Gastrocnemius medialis (tissue), 4 donors: Measurements from ENCODE around the gene GJC2. TPM values are rescaled to one million over a fixed set of nuclear protein-coding genes. Genes with fewer than 3 reads are reported as not detected.
A peak's percentile ranks its signal among the peaks of the same experiment; 100 is the strongest.

ENCODE experiments used
- ATAC-seq, 2 donors: fragments of 150-250 bp; one replicate each; pipeline ENCODE4 v1.9.1; 2016
- DNase-seq, 2 donors: peaks; one replicate each; pipeline ENCODE4 v3.0.0-alpha.2; 2019
- H3K27ac ChIP-seq, 4 donors: fragments of 200-600 bp; sonication (generic); 1 replicate in 1 of 4; 2 replicates in 3 of 4; pipeline ENCODE4 v1.5.1; 2016 to 2018; ENCODE audit warnings: mild to moderate bottlenecking in 2 of 4, moderate library complexity in 1 of 4
- H3K27me3 ChIP-seq, 3 donors: fragments of 200-600 bp; sonication (generic) in 2 of 3; 1 replicate in 1 of 3; 2 replicates in 2 of 3; pipeline versions ENCODE4 v1.5.1 to v1.6.0; 2016 to 2019; ENCODE audit warnings: mild to moderate bottlenecking in 1 of 3, moderate library complexity in 1 of 3
- H3K36me3 ChIP-seq, 2 donors: fragments of 200-600 bp; sonication (generic) in 1 of 2; one replicate each; pipeline ENCODE4 v1.5.1; 2017 to 2018
- H3K4me1 ChIP-seq, 2 donors: fragments of 200-600 bp; sonication (generic) in 1 of 2; one replicate each; pipeline ENCODE4 v1.5.1; 2016 to 2017; ENCODE audit warnings: mild to moderate bottlenecking in 2 of 2
- H3K4me3 ChIP-seq, 4 donors: fragments of 200-600 bp; sonication (generic) in 3 of 4; 1 replicate in 1 of 4; 2 replicates in 3 of 4; pipeline ENCODE4 v1.5.1; 2016 to 2019; ENCODE audit warnings: mild to moderate bottlenecking in 2 of 4
- H3K9me3 ChIP-seq, 3 donors: fragments of 200-600 bp; sonication (generic) in 2 of 3; 1 replicate in 1 of 3; 2 replicates in 2 of 3; pipeline ENCODE4 v1.5.1; 2016 to 2019
- POLR2A ChIP-seq, 2 donors: fragments of 450-650 bp; IDR thresholded peaks; one replicate each; pipeline ENCODE4 v1.6.1; 2017; ENCODE audit warnings: antibody characterized with exemption in 2 of 2, mild to moderate bottlenecking in 2 of 2, moderate library complexity in 2 of 2
- in situ Hi-C, 4 donors: fragments of 200-750 bp; cut with MboI; loops; one replicate each; pipeline versions ENCODE4 v1.15.0 to v1.8.0; 2017; ENCODE audit warnings: low sequenced_read_pairs in 4 of 4
- intact Hi-C: fragments of 100-400 bp; cut with DNase I; formaldehyde crosslinking; loops from one replicate; pipeline ENCODE4 v1.15.1; 2023; ENCODE audit warnings: low total_unique reads
- total RNA-seq, 4 donors: library from RNA; depleted of rRNA; stranded (reverse); fragments of >200 nt; gene quantifications; one replicate each; pipeline versions ENCODE4 v1.1.0 to v1.2.3, GENCODE V29; 2016
- TF ChIP-seq, protein P1 (sequence below), 5 experiments: fragments of 450-650 bp in 3 of 5; fragments of 200-600 bp in 2 of 5; sonication (generic) in 2 of 5; IDR thresholded peaks in 4 of 5; conservative IDR thresholded peaks in 1 of 5; 1 replicate in 4 of 5; 2 replicates in 1 of 5; pipeline ENCODE4 v1.5.1; 2016 to 2019; ENCODE audit warnings: antibody characterized with exemption in 5 of 5, mild to moderate bottlenecking in 3 of 5, moderate library complexity in 3 of 5

The GJC2 gene
- total RNA-seq, 4 donors from 2014 or later, result 0.26 to 0.64 TPM; not detected in 2

DNA sequence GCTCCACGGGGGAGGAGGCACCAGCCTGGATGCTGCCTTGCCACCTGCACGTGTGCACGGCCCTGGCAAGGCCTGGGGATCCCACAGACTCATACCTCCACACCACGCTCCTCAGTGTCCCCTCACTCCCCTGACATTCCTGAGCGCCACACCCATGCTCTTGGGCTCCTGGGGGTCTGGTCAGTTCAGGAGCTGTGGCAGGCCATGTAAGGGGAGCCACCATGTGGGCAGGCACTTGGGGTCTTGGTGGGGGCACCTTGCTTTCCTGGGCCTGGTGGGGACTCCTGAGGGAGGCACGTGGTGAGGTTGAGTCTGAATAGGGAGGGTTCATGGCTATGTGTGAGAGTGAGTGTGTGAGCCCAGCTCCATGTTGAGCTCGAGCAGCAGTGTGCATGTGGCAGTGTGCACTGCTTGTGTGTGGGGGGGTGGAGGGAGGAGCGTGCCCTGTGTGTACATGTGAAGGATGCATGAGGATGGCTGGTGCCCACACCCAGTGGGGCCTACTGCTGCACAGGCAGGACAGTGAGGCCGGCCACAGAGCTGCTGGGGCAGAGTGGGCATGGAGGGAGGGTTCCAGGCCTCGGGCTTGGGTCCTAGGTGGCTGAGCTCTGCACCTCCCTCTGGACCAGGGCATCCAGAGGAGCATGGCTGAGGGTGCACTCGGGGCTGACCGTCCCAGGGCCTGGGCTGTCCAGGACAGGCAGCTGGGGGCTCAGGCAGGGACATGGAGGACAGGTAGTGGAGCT, 1.6 kb downstream of the GJC2 start:
- no peak for ATAC-seq
- no peaks in the 10 kb centered on the region for H3K9me3 ChIP-seq

DNA sequence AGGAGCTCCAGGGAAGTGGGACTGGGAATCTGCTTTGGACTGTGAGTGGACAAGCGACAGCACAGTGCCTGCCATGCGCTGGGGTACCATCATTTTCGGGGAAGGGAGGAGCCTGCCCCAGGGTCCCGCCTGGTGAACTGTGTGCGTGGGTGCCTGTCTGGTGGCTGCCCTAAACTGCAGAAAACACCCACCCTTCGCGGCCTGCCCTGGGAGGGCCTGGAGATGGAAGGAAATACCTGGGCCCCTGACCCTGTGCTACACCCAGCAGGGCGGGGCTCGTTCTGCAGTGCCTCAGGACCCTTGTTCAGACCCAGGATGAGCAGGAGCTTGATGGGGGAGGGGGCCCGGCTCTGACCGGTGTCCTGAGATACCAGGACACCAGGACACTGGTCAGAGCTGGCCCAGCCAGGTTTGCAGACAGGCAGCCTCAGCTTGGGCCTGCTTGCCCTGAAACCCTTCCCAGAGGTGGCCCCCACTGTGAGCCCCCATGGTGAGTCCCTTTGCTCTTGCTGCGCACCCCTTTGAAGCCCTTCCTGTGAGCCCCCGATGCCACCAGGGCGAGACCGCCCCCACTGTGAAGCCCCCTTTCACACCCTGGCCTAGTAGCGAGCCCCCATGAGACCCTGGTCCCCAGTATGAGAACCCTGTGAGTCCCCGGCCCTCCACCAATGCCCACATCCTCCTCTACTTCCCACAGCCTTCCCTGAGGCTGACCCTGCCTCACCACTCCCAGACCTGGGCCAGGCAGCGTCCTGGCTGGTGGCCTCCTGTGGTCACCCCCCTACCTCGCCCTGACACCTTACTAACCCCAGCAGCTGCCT, 2.6 kb downstream of the GJC2 start:
- H3K27me3 ChIP-seq, result peaks cover 0 to 9% (median 4%) of the 10 kb centered on the region in 3 donors
- TF ChIP-seq, protein P1, sequence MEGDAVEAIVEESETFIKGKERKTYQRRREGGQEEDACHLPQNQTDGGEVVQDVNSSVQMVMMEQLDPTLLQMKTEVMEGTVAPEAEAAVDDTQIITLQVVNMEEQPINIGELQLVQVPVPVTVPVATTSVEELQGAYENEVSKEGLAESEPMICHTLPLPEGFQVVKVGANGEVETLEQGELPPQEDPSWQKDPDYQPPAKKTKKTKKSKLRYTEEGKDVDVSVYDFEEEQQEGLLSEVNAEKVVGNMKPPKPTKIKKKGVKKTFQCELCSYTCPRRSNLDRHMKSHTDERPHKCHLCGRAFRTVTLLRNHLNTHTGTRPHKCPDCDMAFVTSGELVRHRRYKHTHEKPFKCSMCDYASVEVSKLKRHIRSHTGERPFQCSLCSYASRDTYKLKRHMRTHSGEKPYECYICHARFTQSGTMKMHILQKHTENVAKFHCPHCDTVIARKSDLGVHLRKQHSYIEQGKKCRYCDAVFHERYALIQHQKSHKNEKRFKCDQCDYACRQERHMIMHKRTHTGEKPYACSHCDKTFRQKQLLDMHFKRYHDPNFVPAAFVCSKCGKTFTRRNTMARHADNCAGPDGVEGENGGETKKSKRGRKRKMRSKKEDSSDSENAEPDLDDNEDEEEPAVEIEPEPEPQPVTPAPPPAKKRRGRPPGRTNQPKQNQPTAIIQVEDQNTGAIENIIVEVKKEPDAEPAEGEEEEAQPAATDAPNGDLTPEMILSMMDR (IDR thresholded peaks at IDR 0.05 in 4 of 5, conservative IDR thresholded peaks at IDR 0.05 in 1 of 5), result no peak
- no peak for TF ChIP-seq POLR2A (IDR thresholded peaks at IDR 0.05)
- H3K27ac ChIP-seq, result no peak overlapping the region
- ATAC-seq (no peak), DNase-seq (no peak)
- peaks cover 0 to 17% of the 10 kb centered on the region in 2 donors for H3K36me3 ChIP-seq
- intact Hi-C loops (no loop called here), in situ Hi-C loops (no loop called here)
- no peaks in the 10 kb centered on the region for H3K9me3 ChIP-seq
- peaks cover 0 to 4% of the 10 kb centered on the region in 2 donors for H3K4me1 ChIP-seq
- H3K4me3 ChIP-seq, result no peak overlapping the region

More for the DNA sequence above, 1.6 kb downstream of the GJC2 start:
- DNase-seq, result no peak
- Histone ChIP-seq H3K4me1 (peaks cover 0 to 4% of the 10 kb centered on the region in 2 donors), H3K27ac (peak overlapping the region in 3 of 4 donors; percentile 64 to 70 (median 66)), H3K36me3 (peaks cover 0 to 21% of the 10 kb centered on the region in 2 donors), H3K27me3 (peaks cover 0 to under 1% (median 0%) of the 10 kb centered on the region in 3 donors), H3K4me3 (no peak overlapping the region)
- intact Hi-C loops (no loop called here), in situ Hi-C loops (no loop called here)
- TF ChIP-seq, protein P1 (IDR thresholded peaks at IDR 0.05 in 4 of 5, conservative IDR thresholded peaks at IDR 0.05 in 1 of 5), result no peak

DNA sequence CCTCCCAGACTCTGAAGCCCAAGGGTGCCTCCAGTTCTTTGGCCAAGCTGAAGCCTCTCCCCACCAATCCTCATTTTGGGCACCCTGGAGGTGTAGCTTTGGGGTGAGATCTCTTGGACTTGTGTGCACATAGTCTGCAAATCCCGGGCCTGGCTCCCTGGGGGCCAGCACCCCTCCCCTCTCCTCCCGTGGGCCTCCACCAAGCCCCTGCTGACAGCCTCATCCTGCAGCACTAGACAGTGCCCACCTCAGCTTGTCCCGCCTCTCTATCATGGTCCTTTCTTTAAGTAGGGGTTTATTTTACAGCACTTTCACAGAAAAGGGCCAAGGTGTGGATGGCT, 3.2 kb downstream of the GJC2 start:
- Histone ChIP-seq H3K36me3 (peaks cover 0 to 11% of the 10 kb centered on the region in 2 donors), H3K4me1 (peaks cover 0 to 4% of the 10 kb centered on the region in 2 donors), H3K9me3 (no peaks in the 10 kb centered on the region), H3K27ac (no peak overlapping the region), H3K4me3 (no peak overlapping the region), H3K27me3 (peaks cover 0 to 13% (median 9%) of the 10 kb centered on the region in 3 donors)
- ATAC-seq, result no peak
- in situ Hi-C loops (no loop called here), intact Hi-C loops (no loop called here)
- TF ChIP-seq, protein P1 (IDR thresholded peaks at IDR 0.05 in 4 of 5, conservative IDR thresholded peaks at IDR 0.05 in 1 of 5), result no peak
- TF ChIP-seq POLR2A (IDR thresholded peaks at IDR 0.05), result no peak
- no peak for DNase-seq

DNA sequence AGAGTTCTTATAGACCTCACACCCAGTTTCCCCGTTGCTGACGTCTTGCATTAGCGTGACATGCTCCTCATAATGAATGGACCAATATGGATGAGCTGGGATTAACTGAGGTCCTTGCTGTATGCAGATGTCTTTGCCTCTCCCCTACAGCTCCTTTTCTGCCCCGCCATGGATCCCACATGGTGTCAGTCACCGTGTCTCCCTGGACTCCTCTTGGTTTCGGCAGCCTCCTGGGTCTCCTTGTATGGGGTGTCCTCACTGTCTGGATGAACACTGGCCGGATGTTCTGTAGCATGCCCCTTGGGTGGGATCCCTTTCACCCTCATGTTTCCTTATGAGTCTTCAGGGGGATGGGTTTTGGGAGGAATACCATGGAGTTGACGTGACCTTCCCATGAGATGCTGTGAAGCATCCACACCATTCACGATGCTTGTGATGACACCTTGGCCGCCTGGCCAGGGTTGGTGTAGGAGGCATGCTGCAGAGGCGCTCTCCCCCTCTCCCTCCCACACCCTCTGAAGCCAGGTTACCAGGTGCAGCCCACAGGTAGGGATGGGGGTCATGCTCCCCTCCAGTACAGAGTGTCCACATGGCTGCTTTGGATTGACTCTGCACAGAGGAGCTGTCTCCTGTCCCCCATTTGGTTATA, 4.4 kb downstream of the GJC2 start:
- TF ChIP-seq POLR2A (IDR thresholded peaks at IDR 0.05), result no peak
- TF ChIP-seq, protein P1 (IDR thresholded peaks at IDR 0.05 in 4 of 5, conservative IDR thresholded peaks at IDR 0.05 in 1 of 5), result no peak
- ATAC-seq, result no peak
- no peak for DNase-seq
- no peak overlapping the region for H3K4me3 ChIP-seq
- intact Hi-C loops (no loop called here), in situ Hi-C loops (no loop called here)
- no peaks in the 10 kb centered on the region for H3K4me1 ChIP-seq
- no peaks in the 10 kb centered on the region for H3K9me3 ChIP-seq
- peaks cover 0 to under 1% of the 10 kb centered on the region in 2 donors for H3K36me3 ChIP-seq
- H3K27ac ChIP-seq, result no peak overlapping the region
- peaks cover 0 to 16% (median 12%) of the 10 kb centered on the region in 3 donors for H3K27me3 ChIP-seq
